ENCODE measurements around the gene MSRB1.
"Not testable (repeated sequence)": the region's sequence is repeated elsewhere in the genome, so short reads cannot be mapped to it uniquely, and the experiment has no call there.

MSRB1 gene

GRCh38 chr16:1940273-1941161 lies 2.5 kb downstream of the MSRB1 start:
- TF ChIP-seq CTCF (IDR thresholded peaks at IDR 0.05; ENCODE audit: insufficient read depth, low read depth, low read length, missing control alignments), result no peak
- no peak overlapping the region for H3K4me3 ChIP-seq (ENCODE audit: low read length)

GRCh38 chr16:1939833-1940232 lies 3.2 kb downstream of the MSRB1 start:
- H3K4me3 ChIP-seq (ENCODE audit: low read length); DNase-seq (ENCODE audit: low read depth): not testable (repeated sequence)

More at GRCh38 chr16:1940273-1941161, 2.5 kb downstream of the MSRB1 start:
- DNase-seq (ENCODE audit: low read depth), result no peak

- no peak for DNase-seq (ENCODE audit: low read depth)
- no peak overlapping the region for H3K4me3 ChIP-seq (ENCODE audit: low read length)
- no peak for TF ChIP-seq CTCF (IDR thresholded peaks at IDR 0.05; ENCODE audit: insufficient read depth, low read depth, low read length, missing control alignments)
Observed at GRCh38 chr16:1938910-1939309, 4.1 kb downstream of the MSRB1 start.

GRCh38 chr16:1938316-1938715 lies 4.7 kb downstream of the MSRB1 start:
- H3K4me3 ChIP-seq (ENCODE audit: low read length), result no peak overlapping the region
- no peak for TF ChIP-seq CTCF (IDR thresholded peaks at IDR 0.05; ENCODE audit: insufficient read depth, low read depth, low read length, missing control alignments)
- DNase-seq (ENCODE audit: low read depth), result no peak

GRCh38 chr16:1936945-1937479 lies 6.0 kb downstream of the MSRB1 start:
- no peak overlapping the region for H3K4me3 ChIP-seq (ENCODE audit: low read length)
- TF ChIP-seq CTCF (IDR thresholded peaks at IDR 0.05; ENCODE audit: insufficient read depth, low read depth, low read length, missing control alignments), result no peak
- DNase-seq (ENCODE audit: low read depth), result no peak

GRCh38 chr16:1933097-1933661 lies 9.8 kb downstream of the MSRB1 start:
- no peak for TF ChIP-seq CTCF (IDR thresholded peaks at IDR 0.05; ENCODE audit: insufficient read depth, low read depth, low read length, missing control alignments)
- H3K4me3 ChIP-seq (ENCODE audit: low read length), result no peak overlapping the region
- DNase-seq (ENCODE audit: low read depth), result no peak

All from epithelial cell of esophagus (primary cell).